GM19455 (cell line): ENCODE results near the gene NTRK1.

Experiments used
- ATAC-seq: cut with Tn5 transposase; IDR thresholded peaks from one replicate; pipeline ENCODE4 v1.9.1; 2021; ENCODE audit not compliant: unreplicated experiment

NTRK1 gene

DNA sequence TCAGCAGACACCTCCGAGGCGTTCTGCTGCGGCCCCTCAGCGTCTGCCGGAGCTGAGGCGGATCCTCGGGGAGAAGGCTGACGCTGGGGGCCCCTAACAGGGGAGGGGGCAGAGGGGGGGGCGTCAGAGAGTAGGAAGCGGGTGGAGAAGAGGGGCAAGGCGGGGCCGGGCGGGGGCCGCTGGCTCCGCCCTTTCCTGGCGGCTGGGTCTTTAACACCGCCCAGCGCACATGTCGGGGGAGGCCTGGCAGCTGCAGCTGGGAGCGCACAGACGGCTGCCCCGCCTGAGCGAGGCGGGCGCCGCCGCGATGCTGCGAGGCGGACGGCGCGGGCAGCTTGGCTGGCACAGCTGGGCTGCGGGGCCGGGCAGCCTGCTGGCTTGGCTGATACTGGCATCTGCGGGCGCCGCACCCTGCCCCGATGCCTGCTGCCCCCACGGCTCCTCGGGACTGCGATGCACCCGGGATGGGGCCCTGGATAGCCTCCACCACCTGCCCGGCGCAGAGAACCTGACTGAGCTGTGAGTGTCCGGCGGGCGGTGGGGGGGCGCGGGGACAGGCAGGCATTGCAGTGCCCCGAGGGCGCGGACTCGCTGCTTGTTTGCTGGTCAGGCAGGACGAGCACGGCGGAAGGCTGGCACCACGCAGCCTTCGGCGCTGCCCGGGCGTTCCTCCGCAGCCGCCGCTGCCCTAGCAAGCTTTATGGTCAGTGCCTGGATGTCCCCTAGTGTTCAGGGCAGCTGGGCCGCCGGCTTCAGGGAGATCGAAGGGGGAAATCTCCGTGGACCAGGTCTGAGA lies at the start of gene NTRK1:
TSS of gene NTRK1 (plus strand) at position 238 of the 796 bp plus-strand sequence. CDS start at position 308, 70 bp downstream.
- ATAC-seq = no peak

DNA sequence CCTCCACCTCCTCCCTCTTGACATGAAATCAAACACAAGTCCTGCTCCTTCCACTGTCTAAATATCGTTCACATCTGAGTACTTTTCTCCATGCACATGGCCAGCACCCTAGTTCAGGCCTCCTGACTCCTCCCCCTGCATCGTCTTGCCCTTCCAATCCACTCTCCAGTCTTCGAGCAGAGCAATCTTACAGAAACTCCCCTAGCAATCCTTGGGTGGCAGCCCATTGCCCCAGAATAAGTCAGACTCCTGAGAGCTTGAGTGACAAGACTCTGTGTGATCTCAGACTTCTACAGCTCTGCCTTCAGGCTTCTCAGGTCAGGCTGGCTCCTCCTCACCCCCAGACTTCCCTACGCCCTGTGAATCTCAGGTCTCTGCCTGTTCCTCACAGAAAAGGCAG lies 49.5 kb upstream of the NTRK1 start:
- no peak for ATAC-seq

DNA sequence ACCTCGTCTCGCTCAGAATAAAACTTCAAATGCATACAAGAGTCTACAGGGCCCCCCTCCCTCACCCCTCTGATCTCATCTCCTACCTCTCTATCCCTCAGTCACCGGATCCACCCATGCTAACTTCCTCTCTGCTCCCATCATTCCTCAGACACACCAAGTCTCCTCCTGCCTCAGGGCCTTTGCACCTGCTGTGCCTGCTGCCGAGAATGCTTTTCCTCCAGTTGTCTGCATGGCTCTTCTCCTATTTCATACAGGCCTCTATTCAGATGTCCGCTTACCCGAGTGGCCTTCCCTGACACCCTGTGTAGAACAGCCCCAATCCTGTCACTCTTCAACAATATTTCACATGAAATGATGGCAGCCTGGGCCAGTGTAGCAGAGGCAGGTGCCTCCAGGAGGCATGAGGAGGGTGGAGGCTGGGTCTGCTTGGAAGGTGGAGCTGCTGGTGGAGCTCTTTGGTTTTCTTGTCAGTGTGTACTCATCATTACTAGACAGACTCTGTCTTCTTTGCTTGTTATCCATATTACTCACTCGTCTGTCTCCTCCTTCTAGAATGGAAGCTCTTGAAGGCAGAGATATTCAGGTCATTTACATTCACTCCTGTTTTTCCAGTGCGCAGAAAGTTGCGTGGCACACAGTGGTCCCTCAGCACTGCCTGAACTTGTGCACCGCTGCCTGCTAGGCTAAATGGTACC lies 48.2 kb upstream of the NTRK1 start:
- no peak for ATAC-seq

DNA sequence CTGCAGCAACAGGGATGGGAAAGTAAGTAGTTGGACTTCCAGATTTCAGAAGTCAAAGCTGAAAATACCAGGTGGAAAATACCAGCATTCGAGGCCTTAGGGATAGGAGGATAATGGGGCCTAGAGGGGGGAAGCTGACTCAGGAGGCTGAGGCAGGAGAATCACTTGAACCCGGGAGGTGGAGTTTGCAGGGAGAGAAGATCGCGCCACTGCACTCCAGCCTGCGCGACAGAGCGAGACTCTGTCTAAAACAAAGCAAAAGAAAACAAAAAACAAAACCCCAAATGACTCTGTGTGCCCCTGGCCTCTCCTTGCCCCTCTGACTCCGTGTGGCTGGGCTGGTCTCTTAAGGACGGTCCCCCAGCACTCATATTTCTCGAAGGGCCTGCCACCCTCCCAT lies 47.4 kb upstream of the NTRK1 start:
- ATAC-seq = no peak

DNA sequence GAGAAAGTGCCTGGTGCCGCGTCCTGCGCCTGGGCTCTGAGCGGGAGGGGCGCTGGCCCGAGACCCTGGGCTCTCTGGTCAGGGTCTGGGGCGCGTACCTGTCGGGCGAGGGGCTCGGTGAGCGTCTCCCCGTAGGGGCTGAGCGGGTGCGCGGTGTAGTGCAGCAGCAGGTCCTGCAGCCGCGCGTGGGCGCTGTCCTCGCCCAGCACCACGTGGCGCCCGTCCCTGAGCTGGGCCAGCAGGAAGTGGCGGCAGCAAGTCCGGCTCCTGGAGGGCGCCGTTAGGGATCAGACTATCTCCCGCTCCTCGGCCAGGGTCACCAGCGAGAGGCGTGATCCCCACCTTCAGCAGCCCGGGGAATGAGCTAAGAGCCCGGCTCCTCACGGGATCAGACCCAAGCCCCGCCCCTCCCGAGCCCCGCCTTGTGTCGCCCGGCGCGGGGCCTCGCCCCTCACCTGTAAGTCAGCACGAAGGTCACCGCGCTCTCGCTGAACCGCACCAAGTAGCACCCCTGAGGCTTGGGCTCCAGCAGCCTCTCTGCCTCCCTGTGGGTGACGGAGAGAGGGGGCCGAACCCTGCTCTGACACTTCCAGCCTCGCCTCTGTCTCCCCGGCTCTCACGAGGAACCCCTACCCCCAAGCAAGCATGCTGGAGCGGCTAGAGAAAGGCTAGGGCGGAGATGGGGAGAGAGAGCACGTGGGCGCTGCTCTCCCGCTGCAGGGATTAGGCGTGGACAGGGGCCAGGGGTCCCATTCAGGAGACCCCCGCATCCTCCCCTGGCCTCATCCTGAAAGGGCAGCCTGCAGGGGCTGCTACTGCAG lies 46.7 kb upstream of the NTRK1 start:
- no peak for ATAC-seq

DNA sequence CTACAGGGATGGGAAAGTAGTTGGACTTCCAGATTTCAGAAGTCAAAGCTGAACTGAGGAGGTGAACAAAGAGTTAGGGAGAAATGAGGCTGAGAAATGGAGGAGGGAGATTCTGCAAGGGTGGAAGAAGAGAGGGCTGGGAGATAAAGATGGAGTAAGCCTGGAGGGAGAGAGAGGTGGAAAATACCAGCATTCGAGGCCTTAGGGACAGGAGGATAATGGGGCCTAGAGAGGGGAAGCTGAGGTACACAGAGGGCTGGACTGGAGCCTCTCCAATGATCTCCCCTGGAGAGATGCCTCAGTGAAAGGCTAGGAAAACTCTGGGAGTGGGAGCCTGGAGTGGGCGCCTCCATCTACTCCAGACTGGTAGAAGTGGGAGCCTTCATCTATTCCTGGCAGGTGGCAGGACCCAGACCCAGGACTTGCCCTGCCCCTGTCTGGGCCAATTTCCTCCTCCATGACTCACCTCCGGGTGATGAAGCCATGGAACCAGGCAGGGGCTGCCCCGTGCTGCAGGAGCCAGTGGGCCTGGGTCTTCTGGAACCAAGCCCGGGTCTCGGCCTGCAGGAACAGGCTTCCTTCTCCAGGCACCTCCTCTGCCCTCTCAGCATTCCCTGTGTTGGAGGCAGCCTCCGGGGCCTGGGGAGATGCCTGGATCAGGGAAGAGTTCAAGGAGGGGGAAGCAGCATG lies 45.9 kb upstream of the NTRK1 start:
- no peak for ATAC-seq

DNA sequence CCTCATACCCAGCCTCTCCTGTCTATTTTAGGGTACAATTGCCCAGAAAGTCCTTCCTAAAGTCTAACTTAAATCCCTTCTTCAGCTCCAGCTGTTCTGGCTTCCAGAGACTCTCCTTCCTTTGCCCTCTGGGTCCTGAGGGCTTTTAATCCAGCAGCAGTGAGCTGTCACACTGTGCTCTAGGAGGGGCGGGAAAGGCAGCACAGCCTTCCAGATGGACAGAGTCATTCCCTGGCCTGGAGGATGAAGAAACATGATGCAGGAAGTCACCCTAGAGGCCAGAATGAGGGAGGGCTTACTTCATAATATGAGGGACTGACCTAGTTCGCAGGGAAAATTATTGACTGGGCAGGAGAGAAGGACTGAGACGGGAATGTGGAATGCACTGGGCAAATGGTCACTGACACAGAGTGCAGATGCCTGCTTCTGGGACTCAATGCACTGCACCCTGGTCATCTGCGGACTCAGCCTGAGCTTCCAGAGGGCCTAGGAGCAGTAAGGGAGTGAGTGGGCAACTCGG lies 45.3 kb upstream of the NTRK1 start:
- ATAC-seq = no peak

DNA sequence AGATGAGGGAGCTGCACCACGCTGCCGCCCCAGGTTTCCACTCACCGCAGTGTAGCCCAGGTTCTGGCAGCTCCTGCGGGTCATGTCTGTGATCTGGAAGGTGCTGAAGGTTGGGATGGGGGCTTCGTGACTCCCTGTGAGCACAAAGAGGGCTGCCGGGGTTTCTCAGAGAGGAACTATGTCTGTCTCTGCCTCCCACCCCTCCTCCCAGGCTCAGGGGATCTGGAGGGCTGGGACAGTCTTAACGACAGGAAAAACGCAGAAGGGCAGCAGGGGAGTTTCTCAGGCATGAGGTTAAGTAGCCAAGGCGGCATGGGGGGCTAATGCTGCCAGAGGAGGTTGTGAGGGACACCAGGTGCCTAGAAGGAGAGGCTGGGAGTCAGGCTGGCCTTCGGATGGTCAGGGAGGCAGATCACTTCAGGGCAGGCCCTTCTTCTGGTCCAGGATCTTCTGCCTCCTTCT lies 44.7 kb upstream of the NTRK1 start:
- ATAC-seq = no peak

DNA sequence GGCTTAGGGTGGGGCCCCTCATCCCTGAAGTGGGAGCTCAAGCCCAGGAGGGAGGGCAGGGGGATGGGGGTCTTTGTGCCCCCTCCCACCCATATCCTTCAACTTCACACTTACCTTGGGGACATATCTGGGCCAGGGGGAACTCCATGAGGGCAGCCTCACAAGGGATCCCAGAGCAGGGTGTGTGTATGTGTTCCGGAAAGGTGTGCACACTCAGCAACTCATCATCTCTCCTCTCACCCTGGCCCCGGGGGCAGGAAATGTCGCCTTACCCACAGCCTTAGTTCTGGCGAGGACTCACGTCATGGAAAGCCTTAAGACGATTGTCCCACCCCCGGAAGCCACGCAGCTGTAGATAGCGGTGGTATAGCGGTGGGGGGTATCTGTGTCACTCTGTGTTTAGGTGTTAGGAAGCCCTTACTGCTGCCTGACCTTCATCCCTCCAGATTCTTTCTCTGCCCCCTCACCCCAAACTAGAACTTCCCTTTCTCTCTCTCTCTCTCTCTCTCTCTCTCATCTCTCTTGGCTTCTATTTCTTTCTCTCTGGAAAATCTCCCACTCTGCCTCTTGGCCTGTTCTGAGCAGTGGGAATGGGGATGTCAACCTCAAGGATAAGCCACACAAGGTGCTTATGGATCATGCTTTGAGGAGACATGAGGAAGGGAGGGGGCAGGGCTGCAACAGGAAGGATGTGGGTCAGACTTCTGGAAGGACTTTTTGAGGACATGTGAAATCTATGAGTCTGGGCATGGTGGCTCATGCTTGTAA lies 43.9 kb upstream of the NTRK1 start, which contains the start of gene SH2D2A:
TSS of gene SH2D2A (minus strand) at position 288 of the 768 bp plus-strand sequence. CDS start at position 148, 140 bp downstream.
- ATAC-seq = peak; percentile 76

DNA sequence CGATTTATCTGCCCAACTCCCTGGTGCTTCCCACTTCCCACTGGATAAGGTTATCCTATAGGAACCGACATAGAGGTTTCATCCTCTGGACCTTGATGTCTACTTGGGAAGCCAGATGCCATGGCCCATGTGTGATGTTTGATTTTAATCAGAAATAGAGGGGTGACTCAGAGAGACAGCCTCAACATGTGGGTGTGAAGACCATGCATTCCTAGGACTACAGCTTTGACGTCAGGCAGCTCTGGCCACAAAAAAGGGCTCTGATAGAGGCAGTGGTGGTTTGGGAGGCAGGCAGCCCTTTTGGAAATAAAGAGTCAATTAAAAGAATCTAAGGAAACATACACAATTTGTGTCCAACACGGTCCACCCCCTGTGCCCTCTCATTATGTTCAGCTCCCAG lies 38.9 kb upstream of the NTRK1 start:
- no peak for ATAC-seq

DNA sequence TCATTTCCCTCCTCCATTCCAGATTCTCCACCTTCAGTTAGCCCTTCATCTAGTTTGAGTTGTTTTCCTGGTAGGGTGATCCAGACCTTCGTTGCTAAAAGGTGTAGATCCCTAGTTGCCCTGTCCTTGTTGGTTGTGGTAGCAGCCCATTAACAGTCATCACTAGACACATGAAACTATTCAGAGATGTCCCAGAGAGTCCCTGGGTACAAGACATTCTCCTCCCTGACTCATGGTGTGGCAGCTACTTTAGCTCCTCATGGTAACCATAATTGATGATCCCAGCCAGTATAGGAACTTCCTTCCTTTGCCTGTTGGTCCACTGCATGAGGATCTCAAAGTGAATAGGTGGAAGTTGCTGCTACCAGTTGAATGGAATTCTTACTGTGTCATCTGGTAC lies 38.0 kb upstream of the NTRK1 start:
- ATAC-seq = no peak

DNA sequence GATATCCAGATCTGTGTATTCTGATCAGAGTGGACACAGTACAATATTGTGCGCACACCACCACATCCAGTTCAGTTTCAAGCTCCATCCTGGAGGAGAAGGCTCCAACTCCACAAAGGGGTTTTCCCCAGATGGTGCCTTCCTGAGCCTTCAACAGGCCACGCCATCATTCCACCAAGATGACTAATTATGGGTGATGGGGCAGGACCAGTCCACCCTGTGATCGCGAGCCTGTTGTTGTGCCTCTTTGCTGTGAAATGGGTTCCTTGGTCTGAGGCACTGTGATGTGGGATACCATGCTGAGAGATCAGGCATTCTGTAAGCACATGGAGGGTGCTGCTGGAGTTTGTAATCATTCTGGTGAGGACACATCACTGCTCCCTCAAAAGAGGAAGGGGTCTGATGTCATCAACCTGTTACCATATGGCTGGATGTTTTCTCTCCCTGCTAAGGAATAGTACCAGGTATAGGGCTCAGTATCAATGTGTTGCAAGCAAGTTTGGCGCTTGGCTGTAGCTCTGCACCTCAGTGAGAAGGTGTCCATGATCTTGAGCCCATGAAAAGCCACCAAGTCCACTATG lies 37.4 kb upstream of the NTRK1 start:
- no peak for ATAC-seq

DNA sequence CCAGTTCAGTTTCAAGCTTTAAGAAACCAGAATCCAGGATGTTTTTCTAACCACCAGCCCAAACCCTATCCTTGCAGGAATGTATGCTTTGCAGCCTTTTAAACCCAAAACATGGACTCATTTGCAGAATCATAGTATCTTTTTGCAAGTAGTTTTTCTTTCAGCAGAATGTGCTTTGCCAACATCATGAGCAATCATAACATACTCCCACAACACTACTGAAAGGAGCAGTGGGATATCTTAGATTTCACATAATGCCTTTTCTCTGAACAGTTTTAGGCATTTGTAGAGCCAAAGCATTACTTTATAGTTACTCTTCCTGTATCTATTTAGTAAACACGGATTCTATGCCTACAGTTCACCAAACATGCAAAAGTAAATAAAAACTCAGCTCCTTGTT lies 34.0 kb upstream of the NTRK1 start:
- no peak for ATAC-seq

DNA sequence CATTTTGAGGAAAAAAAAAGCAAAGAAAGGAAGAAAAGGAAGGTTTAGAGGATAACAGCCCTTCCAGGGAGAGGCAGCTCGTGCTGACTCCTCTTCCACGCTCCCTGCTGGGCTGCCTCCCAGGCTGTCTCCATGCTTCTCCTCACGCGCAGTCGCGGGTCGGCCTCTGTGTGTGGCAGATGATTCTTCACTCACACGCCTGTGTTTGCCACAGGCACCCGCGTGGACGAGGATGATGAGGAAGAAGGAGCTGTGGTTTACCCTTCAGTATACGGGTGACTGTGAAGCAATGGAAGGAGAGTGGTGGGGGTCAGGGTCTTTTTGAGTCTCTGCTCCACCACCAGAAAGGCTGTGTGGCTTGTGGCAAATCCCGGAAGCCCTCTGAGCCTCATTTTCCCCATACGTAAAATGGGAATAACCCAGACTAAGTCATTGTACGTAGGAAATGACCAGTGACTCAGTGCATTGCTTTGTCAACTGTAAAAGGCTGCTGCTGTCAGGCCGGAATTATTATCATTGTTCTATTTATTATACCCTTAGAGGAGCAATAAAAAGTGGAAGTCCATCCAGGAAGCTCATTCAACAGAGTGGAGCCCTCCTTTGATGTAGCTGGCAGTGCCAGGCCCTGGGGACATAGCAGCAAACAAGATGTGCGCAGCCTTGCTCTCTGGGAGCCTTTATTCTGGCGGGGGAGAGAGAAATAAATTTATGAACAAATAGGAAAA lies 32.1 kb upstream of the NTRK1 start:
- ATAC-seq = no peak

DNA sequence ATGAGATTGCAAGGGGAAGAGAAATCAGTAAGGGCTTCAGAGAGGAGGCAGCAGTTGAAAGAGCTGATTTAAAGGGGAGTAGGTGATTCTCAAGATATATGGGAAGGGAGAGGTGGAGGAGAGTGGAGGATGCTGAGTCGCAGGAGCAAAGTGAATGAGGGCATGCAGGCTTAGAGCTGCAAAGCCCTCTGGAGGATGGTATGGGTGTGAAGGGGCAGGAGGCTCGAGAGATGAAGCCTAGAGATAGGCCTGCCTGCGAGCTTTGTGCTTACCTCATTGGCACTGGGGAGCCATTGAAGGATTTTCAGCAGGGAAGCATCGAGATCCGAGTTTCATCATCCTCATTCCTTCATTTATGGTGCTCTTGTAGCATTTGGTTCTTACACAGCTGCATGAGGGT lies 28.2 kb upstream of the NTRK1 start:
- no peak for ATAC-seq

DNA sequence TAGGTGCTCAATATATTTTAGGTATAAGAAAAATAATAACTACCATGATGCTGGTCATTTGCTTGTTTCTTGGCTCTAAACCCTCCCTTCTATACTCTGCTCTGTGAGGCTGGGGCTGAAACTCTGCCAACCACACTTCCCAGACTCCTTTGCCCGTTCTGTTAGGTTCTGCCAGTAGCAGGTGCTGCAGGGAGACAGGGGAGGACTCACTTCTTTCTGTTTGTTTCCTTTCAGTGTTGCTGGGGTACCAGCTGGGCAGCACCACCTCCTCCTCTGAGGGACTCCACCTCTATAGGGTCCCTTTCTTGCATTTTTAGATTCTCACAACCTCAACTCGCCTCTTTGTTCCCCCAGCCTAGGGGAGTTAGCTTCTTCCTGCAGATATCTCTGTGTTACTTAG lies 27.1 kb upstream of the NTRK1 start:
- no peak for ATAC-seq

DNA sequence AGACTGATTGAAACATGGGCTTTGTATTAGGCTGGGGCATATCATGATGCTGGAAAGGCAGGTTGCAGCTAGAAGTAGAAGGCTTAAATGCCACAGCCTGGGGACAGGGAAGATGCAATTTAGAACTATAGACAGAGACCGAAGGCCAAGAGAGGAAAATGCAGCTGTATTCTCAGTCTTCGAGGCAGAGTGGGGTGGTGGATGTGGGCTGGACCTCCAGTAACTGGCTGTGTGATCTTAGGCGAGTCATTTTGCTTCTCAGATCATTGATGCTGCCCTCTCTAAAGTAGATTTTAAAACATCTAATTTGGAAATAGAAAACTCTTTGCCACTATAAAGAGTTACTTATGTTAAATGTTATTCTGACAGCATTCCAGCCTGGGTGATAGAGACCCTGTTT lies 26.3 kb upstream of the NTRK1 start:
- no peak for ATAC-seq

DNA sequence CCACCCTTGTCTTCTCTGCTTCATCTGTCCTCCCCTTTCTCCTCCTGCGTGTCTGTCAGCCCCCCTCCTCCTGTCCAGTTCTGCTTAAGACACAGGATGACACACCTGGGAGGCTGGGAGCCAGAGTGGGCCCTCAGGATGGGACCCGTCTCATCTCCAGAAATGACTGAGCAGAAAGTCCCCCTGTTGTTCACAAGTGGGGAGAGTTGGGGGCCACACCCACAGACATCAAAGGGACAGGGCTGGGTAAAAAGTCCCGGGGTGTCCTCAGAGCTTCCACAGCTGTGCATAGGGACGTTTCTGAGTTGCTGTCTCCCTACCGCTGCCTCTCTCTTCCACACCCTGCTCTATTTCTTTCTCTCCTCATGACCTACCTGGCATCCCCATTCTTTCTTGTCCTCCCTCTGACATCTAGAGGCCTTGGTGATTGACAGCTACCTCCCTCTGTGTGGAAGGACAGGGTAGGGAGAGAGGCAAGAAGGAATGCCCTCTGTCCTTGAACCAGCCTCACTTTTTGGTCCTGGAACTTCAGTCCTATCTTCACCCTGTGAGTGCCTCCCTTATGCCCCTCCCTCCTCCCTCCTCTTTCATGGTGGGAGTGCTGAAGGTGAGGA lies 24.5 kb upstream of the NTRK1 start:
- ATAC-seq = no peak
